H7 (cell line): ENCODE data around the gene PCDHGC4. TPM values are rescaled to one million over a fixed set of nuclear protein-coding genes. Genes with fewer than 3 reads are reported as not detected.

ENCODE experiments used
- DNase-seq: peaks from one replicate; pipeline ENCODE4 v3.0.0; 2012
- H3K27me3 ChIP-seq: 2 replicates; pipeline ENCODE4 v1.6.0; 2011; ENCODE audit warnings: mild to moderate bottlenecking, low read length; ENCODE audit not compliant: control insufficient read depth, insufficient read depth
- H3K36me3 ChIP-seq: replicated peaks from 2 replicates; pipeline ENCODE4 v1.5.1; 2011; ENCODE audit warnings: low read length; ENCODE audit not compliant: control insufficient read depth, insufficient read depth
- H3K4me3 ChIP-seq: 2 replicates; pipeline ENCODE4 v1.5.1; 2011; ENCODE audit warnings: low read depth, mild to moderate bottlenecking, control low read depth, low read length, moderate library complexity; ENCODE audit not compliant: insufficient read depth
- total RNA-seq: library from RNA; depleted of rRNA; stranded (reverse); fragments of >200 nt; shearing (Covaris generic); gene quantifications from 2 replicates; pipeline ENCODE4 v1.2.3, GENCODE V29; 2014

PCDHGC4 gene
- total RNA-seq, 1 experiment from 2014 or later: 9.9 TPM

DNA sequence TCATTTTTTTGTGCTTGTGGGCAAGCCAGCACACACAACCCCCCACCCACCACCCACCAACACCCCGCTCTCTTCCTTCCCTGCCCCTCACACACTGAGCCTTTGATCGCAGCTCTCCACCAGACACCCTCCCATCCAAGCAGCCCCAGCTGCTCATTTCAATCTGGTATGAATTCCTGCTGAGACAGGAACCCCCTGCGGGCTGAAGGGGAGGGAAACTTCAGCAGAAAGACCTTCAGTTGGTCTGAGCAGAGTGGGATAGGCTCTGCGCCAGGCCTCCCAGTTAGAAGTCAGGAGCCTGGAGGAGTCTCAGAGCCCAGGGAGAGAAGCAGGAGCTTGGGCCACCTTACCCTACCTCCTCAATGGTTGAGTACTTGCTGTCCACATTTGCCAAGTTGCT lies 11.2 kb downstream of the PCDHGC4 start:
- H3K27me3 ChIP-seq: peaks cover 31% of the 10 kb centered on the region; the same call in 1 of the 2 replicates
- H3K36me3 ChIP-seq: no peaks in the 10 kb centered on the region
- H3K4me3 ChIP-seq: no peak overlapping the region
- peak; percentile 68 for DNase-seq

DNA sequence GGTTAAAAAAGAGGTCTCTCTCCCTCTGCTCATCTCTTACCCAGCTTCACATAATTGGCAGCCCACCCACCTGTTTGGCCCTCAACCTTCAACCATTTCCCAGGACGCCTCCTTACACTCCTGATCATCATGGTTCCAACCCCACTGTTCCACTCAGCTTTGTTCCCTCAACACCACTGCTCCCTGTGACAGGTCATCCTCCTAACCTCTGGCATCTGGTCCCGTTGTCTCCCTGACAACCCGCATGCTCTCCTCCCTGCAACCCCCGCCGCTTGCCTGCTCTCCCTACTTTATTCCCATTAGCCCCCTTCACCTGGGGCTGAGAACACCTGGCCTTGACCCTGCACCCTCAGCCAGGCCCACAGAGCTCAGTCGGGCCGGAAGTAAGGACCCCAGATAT lies 16.9 kb downstream of the PCDHGC4 start:
- H3K4me3 ChIP-seq: no peak overlapping the region
- no peaks in the 10 kb centered on the region; the same call in 1 of the 2 replicates for H3K36me3 ChIP-seq
- no peak for DNase-seq
- no peaks in the 10 kb centered on the region for H3K27me3 ChIP-seq

DNA sequence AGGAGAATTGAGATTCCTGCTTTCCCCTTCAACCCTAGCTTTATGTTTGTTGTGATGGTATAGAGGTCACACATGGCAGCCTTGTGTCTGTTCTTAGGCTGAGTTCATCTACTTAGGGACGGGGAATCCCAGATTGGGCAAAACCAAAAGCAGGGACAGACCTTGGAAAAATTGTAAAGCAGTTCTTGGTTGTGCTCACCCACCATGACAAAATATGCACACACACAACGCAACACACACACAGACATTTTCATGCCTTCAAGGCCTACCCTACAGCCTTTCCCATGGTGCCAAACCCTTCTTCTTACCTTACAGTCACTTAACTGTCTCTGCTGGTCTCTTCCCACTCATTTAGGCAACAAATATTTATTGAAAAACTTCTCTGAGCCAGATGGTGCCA lies 18.9 kb downstream of the PCDHGC4 start:
- Histone ChIP-seq H3K27me3 (no peaks in the 10 kb centered on the region), H3K4me3 (no peak overlapping the region), H3K36me3 (no peaks in the 10 kb centered on the region; the same call in 1 of the 2 replicates)
- no peak for DNase-seq

GRCh38 chr5:141504216-141504615 lies 19.4 kb downstream of the PCDHGC4 start:
- Histone ChIP-seq H3K4me3 (no peak overlapping the region), H3K36me3 (no peaks in the 10 kb centered on the region; the same call in 1 of the 2 replicates), H3K27me3 (no peaks in the 10 kb centered on the region)
- no peak for DNase-seq

GRCh38 chr5:141506381-141507155 lies 21.7 kb downstream of the PCDHGC4 start:
- no peak for DNase-seq
- Histone ChIP-seq H3K4me3 (no peak overlapping the region), H3K36me3 (no peaks in the 10 kb centered on the region; the same call in none of the 2 replicates), H3K27me3 (no peaks in the 10 kb centered on the region)

DNA sequence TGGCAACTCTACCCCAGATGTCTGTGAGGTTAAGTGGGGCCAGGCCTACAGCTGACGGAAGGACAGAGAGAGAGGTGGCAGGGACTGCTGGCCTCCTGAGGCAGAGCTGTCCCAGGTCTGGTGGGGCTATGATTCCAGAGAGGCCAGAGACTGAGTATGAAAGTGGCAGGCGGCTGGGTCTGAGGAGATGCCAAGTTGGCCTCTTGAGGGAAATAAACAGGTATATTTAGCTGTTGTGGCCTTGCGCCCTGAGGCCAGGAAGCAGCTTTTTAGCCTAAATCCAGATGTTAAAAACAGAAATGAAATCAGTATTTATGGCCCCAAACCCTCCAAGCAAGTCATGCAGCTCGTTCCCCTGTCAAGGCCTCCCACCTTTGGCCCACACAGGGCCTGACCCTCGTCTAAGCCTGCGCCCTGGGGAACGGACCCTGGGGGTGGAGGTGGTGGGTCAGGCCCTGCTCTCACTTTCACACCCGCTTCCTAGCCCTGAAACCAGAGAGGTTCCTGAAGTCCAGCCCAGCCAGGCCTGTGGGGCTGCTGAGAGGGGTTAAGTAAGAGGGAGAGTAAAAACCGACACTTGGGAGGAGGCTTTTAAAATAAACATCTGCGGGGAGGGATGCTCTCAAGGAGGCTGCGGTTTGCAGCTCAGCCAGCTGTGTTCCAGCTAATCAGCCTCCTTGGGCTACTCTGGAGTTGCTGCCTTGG lies 22.7 kb downstream of the PCDHGC4 start:
- Histone ChIP-seq H3K27me3 (no peaks in the 10 kb centered on the region), H3K4me3 (no peak overlapping the region), H3K36me3 (no peaks in the 10 kb centered on the region; the same call in none of the 2 replicates)
- no peak for DNase-seq

DNA sequence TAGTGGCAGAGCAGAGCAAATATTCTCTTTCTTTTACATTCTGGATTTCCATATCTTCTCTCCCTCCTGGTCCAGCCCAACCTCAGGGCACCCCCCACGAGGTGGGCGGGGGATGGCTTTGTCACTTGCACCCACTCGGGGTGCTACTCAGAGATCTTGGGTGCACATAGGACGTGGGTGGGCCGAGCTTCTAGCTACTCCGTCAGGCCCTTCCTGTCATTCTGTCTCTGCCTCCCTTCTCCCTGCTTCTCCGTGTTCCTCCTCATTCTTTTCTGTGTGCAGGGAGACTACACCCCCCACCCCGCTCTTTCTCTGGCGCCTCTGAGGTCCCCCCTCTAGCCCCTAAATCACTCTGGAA lies 23.6 kb downstream of the PCDHGC4 start:
- peaks cover 2% of the 10 kb centered on the region; the same call in 1 of the 2 replicates for H3K27me3 ChIP-seq
- H3K4me3 ChIP-seq: peak overlapping the region; percentile 12; the same call in 1 of the 2 replicates
- H3K36me3 ChIP-seq: no peaks in the 10 kb centered on the region; the same call in none of the 2 replicates
- DNase-seq: no peak

DNA sequence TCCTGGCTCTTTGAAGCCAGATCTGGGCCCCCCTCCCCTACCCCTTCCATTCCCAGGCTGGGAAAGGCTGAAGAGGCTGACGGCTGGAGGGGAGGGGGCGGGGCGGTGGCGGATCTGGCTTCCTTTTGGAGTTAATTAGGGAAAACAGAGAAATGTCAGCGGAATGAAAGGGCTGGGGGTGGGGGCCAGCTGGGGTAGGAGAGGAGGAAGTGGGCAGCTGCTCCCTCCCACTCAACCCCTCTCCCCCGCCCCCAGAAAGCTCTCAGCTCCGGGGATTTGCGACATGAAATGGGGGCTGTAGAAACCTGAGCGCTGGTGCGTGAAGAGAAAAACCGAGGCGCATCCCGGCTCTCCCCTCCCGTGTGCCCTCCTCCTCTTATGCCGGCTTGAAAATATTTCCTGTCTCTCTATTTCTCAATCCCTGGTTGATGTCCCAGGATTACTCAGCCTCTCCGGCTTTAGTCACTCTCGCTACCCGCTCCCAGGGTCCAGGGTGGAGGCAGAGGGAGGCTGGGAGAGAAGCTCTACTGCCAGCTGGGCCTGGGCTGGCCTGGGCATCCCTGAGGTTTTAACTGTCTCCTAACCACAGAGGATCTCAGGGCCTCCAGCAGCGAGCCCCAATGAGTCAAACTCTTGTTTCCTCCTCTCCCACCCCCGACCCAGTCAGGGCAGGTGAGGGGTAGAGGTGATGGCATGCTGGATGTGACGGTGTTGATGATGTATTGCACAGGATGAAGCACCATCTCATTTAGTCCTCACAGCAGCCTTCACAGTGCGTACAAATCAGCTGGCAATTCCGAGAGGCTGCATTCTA lies 24.2 kb downstream of the PCDHGC4 start:
- H3K36me3 ChIP-seq: no peaks in the 10 kb centered on the region; the same call in none of the 2 replicates
- H3K4me3 ChIP-seq: peak overlapping the region; percentile 13
- DNase-seq: peak; percentile 91
- peaks cover 2% of the 10 kb centered on the region; the same call in 1 of the 2 replicates for H3K27me3 ChIP-seq

DNA sequence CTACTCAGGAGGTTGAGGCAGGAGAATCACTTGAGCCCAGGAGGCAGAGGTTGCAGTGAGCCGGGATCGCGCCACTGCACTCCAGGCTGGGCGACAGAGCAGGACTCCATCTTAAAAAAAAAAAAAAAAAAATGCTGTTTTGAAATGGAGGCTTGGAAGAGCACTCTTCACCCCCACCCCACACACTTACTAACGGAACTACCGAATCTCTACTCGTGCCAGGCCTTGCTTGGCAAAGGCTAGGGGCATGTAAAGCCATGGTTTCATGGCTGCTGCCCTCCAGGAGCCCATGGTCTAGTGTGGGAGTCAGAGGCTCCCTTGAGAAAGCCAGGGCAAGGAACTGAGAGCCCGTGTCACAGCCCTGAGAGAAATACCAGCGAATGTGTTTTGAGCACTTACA lies 25.3 kb downstream of the PCDHGC4 start:
- H3K36me3 ChIP-seq: no peaks in the 10 kb centered on the region; the same call in none of the 2 replicates
- H3K27me3 ChIP-seq: peaks cover 2% of the 10 kb centered on the region; the same call in 1 of the 2 replicates
- no peak for DNase-seq
- H3K4me3 ChIP-seq: no peak overlapping the region

DNA sequence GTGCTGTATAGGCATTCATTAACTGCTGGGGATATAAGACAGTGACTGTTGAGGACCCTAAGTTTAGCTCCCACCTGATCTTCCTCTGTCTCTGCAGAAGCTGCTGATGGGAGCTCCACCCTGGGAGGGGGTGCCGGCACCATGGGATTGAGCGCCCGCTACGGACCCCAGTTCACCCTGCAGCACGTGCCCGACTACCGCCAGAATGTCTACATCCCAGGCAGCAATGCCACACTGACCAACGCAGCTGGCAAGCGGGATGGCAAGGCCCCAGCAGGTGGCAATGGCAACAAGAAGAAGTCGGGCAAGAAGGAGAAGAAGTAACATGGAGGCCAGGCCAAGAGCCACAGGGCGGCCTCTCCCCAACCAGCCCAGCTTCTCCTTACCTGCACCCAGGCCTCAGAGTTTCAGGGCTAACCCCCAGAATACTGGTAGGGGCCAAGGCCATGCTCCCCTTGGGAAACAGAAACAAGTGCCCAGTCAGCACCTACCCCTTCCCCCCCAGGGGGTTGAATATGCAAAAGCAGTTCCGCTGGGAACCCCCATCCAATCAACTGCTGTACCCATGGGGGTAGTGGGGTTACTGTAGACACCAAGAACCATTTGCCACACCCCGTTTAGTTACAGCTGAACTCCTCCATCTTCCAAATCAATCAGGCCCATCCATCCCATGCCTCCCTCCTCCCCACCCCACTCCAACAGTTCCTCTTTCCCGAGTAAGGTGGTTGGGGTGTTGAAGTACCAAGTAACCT lies 26.2 kb downstream of the PCDHGC4 start:
- DNase-seq: no peak
- Histone ChIP-seq H3K4me3 (no peak overlapping the region), H3K36me3 (peaks cover 1% of the 10 kb centered on the region), H3K27me3 (peaks cover 2% of the 10 kb centered on the region; the same call in 1 of the 2 replicates)

DNA sequence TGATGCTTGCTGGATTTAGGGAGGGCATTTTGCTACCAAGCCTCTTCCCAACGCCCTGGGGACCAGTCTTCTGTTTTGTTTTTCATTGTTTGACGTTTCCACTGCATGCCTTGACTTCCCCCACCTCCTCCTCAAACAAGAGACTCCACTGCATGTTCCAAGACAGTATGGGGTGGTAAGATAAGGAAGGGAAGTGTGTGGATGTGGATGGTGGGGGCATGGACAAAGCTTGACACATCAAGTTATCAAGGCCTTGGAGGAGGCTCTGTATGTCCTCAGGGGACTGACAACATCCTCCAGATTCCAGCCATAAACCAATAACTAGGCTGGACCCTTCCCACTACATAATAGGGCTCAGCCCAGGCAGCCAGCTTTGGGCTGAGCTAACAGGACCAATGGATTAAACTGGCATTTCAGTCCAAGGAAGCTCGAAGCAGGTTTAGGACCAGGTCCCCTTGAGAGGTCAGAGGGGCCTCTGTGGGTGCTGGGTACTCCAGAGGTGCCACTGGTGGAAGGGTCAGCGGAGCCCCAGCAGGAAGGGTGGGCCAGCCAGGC lies 27.0 kb downstream of the PCDHGC4 start:
- no peak for DNase-seq
- H3K4me3 ChIP-seq: no peak overlapping the region
- peaks cover 2% of the 10 kb centered on the region; the same call in 1 of the 2 replicates for H3K27me3 ChIP-seq
- H3K36me3 ChIP-seq: peaks cover 6% of the 10 kb centered on the region

DNA sequence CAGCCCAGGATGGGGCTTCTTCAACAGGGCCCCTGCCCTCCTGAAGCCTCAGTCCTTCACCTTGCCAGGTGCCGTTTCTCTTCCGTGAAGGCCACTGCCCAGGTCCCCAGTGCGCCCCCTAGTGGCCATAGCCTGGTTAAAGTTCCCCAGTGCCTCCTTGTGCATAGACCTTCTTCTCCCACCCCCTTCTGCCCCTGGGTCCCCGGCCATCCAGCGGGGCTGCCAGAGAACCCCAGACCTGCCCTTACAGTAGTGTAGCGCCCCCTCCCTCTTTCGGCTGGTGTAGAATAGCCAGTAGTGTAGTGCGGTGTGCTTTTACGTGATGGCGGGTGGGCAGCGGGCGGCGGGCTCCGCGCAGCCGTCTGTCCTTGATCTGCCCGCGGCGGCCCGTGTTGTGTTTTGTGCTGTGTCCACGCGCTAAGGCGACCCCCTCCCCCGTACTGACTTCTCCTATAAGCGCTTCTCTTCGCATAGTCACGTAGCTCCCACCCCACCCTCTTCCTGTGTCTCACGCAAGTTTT lies 27.6 kb downstream of the PCDHGC4 start:
- peak overlapping the region; percentile 71 for H3K4me3 ChIP-seq
- peaks cover 8% of the 10 kb centered on the region for H3K36me3 ChIP-seq

GRCh38 chr5:141512911-141513626 lies 28.2 kb downstream of the PCDHGC4 start:
- peaks cover 9% of the 10 kb centered on the region for H3K36me3 ChIP-seq
- peaks cover 2% of the 10 kb centered on the region; the same call in 1 of the 2 replicates for H3K27me3 ChIP-seq
- H3K4me3 ChIP-seq: peak overlapping the region; percentile 71
- DNase-seq: peak; percentile 84

More for the DNA sequence above, 27.6 kb downstream of the PCDHGC4 start:
- H3K27me3 ChIP-seq: peaks cover 2% of the 10 kb centered on the region; the same call in 1 of the 2 replicates
- peak; percentile 98 for DNase-seq
